GM12878 (cell line): Measurements from ENCODE around the gene SRRM2. TPM values are rescaled to one million over a fixed set of nuclear protein-coding genes. Genes with fewer than 3 reads are reported as not detected.
A peak's percentile ranks its signal among the peaks of the same experiment; 100 is the strongest.

Experiments
- ATAC-seq: fragments of 200-7000 bp; cut with Tn5 transposase; 3 replicates; pipeline ENCODE4 v1.9.1; 2020; ENCODE audit warnings: mild to moderate bottlenecking, moderate library complexity
- BruUV-seq: library from RNA; stranded (reverse); fragments of 400-500 nt; replicated peaks from 2 replicates; lab custom pipeline; 2021; lab: Mats Ljungman, UMichigan
- CTCF ChIA-PET: fragments of 300-600 bp; sonication (Branson Sonifier 250); formaldehyde crosslinking; extraction: SDS; loops from one replicate; lab custom pipeline; 2021; ENCODE audit warnings: inconsistent platforms; lab: Yijun Ruan, JAX
- POLR2A ChIA-PET: fragments of 350-600 bp; formaldehyde crosslinking; extraction: SDS; loops from one replicate; lab custom pipeline; 2021; ENCODE audit warnings: inconsistent platforms; lab: Charles Lee
- RAD21 ChIA-PET: fragments of 300-600 bp; sonication (Branson Sonifier 250); formaldehyde crosslinking; loops from one replicate; lab custom pipeline; 2023; ENCODE audit warnings: antibody characterized with exemption; ENCODE audit not compliant: unreplicated experiment; lab: Charles Lee
- SMC1A ChIA-PET: fragments of 300-600 bp; sonication (Branson Sonifier 250); formaldehyde crosslinking; loops from one replicate; lab custom pipeline; 2023; ENCODE audit not compliant: unreplicated experiment, uncharacterized antibody; lab: Charles Lee
- DNase-seq: peaks from one replicate; pipeline ENCODE4 v3.0.0-alpha.2; 2011; ENCODE audit warnings: low read depth, low spot score
- FAIRE-seq: peaks from 3 replicates; lab custom pipeline; 2011; peaks lifted over from hg19 to GRCh38; lab: Jason Lieb, UNC
- H2AFZ ChIP-seq: 2 replicates; pipeline ENCODE4 v1.6.0; 2011; ENCODE audit warnings: low read depth, low read length, control low read depth; ENCODE audit not compliant: control insufficient read depth
- H3K27ac ChIP-seq: 2 replicates; pipeline ENCODE4 v1.5.1; 2011; ENCODE audit warnings: control low read depth; ENCODE audit not compliant: control insufficient read depth, insufficient read depth
- H3K27me3 ChIP-seq, 2 experiments: replicated peaks in 1 of 2; 2 replicates each; pipeline versions ENCODE4 v1.6.0 to v1.6.1; 2011; ENCODE audit warnings: low read length in 1 of 2; ENCODE audit not compliant: control insufficient read depth in 2 of 2, insufficient read depth in 2 of 2
- H3K36me3 ChIP-seq, 2 experiments: 2 replicates each; pipeline ENCODE4 v1.5.1; 2011; ENCODE audit warnings: low read length in 1 of 2; ENCODE audit not compliant: control insufficient read depth in 2 of 2, insufficient read depth in 2 of 2
- H3K4me1 ChIP-seq: 2 replicates; pipeline ENCODE4 v1.6.1; 2011; ENCODE audit warnings: mild to moderate bottlenecking, low read length, moderate library complexity, mixed read lengths; ENCODE audit not compliant: control insufficient read depth, insufficient read depth
- H3K4me2 ChIP-seq: 2 replicates; pipeline ENCODE4 v1.6.0; 2011; ENCODE audit warnings: control low read depth; ENCODE audit not compliant: control insufficient read depth, insufficient read depth
- H3K4me3 ChIP-seq: fragments of 200-600 bp; sonication (generic); 2 replicates; pipeline ENCODE4 v1.5.1; 2016
- H3K79me2 ChIP-seq: 2 replicates; pipeline ENCODE4 v1.6.0; 2011; ENCODE audit warnings: low read length; ENCODE audit not compliant: control insufficient read depth, insufficient read depth
- H3K9ac ChIP-seq: 2 replicates; pipeline ENCODE4 v1.8.0; 2011; ENCODE audit warnings: low read length, control low read depth, mixed read lengths; ENCODE audit not compliant: control insufficient read depth, insufficient read depth
- H3K9me3 ChIP-seq: replicated peaks from 3 replicates; pipeline ENCODE4 v1.5.1; 2011; ENCODE audit warnings: mild to moderate bottlenecking, low read length; ENCODE audit not compliant: control insufficient read depth, insufficient read depth
- H4K20me1 ChIP-seq: 2 replicates; pipeline ENCODE4 v1.6.0; 2011; ENCODE audit not compliant: control insufficient read depth, insufficient read depth
- CBX5 ChIP-seq: sonication (generic); IDR thresholded peaks from 2 replicates; pipeline ENCODE4 v1.6.1; 2016; ENCODE audit warnings: low read depth, moderate library complexity, mild to moderate bottlenecking, inconsistent platforms
- HDAC2 ChIP-seq: fragments of 200-600 bp; sonication (generic); IDR thresholded peaks from 2 replicates; pipeline ENCODE4 v1.6.1; 2017
- MXI1 ChIP-seq: fragments of 150-350 bp; IDR thresholded peaks from 2 replicates; pipeline ENCODE4 v1.6.1; 2011; ENCODE audit warnings: low read depth, mild to moderate bottlenecking, inconsistent platforms, low read length, improper control_type of control experiment
- POLR2A ChIP-seq: IDR thresholded peaks from 2 replicates; pipeline ENCODE4 v1.6.1; 2011; ENCODE audit warnings: low read depth, mild to moderate bottlenecking, low read length
- POLR2AphosphoS5 ChIP-seq: IDR thresholded peaks from 2 replicates; pipeline ENCODE4 v1.6.1; 2011; ENCODE audit warnings: mild to moderate bottlenecking, low read length, inconsistent platforms
- RUNX3 ChIP-seq: IDR thresholded peaks from 2 replicates; pipeline ENCODE4 v1.6.1; 2012; ENCODE audit warnings: low read length, inconsistent platforms
- SREBF1 ChIP-seq: IDR thresholded peaks from 2 replicates; pipeline ENCODE4 v1.6.1; 2012; ENCODE audit warnings: mild to moderate bottlenecking, low read length
- SUPT20H ChIP-seq: IDR thresholded peaks from 2 replicates; pipeline ENCODE4 v1.6.1; 2011; ENCODE audit warnings: low read depth, mild to moderate bottlenecking, low read length, moderate library complexity, borderline replicate concordance; ENCODE audit not compliant: control insufficient read depth
- SUZ12 ChIP-seq: fragments of 200-600 bp; sonication (generic); IDR thresholded peaks from one replicate; pipeline ENCODE4 v1.6.1; 2018; ENCODE audit warnings: antibody characterized with exemption, mild to moderate bottlenecking; ENCODE audit not compliant: unreplicated experiment
- TCF3 ChIP-seq: IDR thresholded peaks from 2 replicates; pipeline ENCODE4 v1.6.1; 2012; ENCODE audit warnings: low read depth, mild to moderate bottlenecking, low read length, borderline replicate concordance; ENCODE audit not compliant: insufficient read depth
- USF2 ChIP-seq: IDR thresholded peaks from 2 replicates; pipeline ENCODE4 v1.6.1; 2011; ENCODE audit warnings: low read depth, low read length, improper control_type of control experiment, borderline replicate concordance
- WGBS: methylation state at CpG from one replicate; pipeline ENCODE4 v1.1.6; 2016; ENCODE audit warnings: low lambda C conversion rate; ENCODE audit not compliant: insufficient replicate concordance, insufficient coverage; ENCODE audit errors: missing lambda C conversion rate; 5-methylcytosine and 5-hydroxymethylcytosine counted together
- in situ Hi-C: fragments of 300-500 bp; cut with MboI; formaldehyde crosslinking; loops from 9 replicates; pipeline ENCODE4 v1.14.3; 2018; ENCODE audit warnings: mixed read lengths
- intact Hi-C: fragments of 100-400 bp; cut with micrococcal nuclease; formaldehyde crosslinking; loops from one replicate; pipeline ENCODE4 v1.14.2; 2022; ENCODE audit not compliant: unreplicated experiment
- polyA plus RNA-seq, 11 experiments: library from polyadenylated mRNA; depleted of rRNA in 4 of 11; unstranded in 6 of 11; stranded (reverse) in 5 of 11; fragments of >200 nt; fragmentation: Nextera tagmentation in 4 of 11; fragmentation: Illumina TruSeq in 1 of 11; extraction: Ambion mirVana in 4 of 11; extraction: Trizol in 1 of 11; gene quantifications; 1 replicate in 1 of 11; 2 replicates in 10 of 11; pipeline versions ENCODE4 v1.2.1 to v1.2.3, GENCODE V29; 2011 to 2016; ENCODE audit warnings: inconsistent platforms in 2 of 11, missing spikeins in 2 of 11, low read depth in 1 of 11
- total RNA-seq, 4 experiments: library from RNA; depleted of rRNA in 3 of 4; stranded (reverse); fragments of >200 nt in 3 of 4; fragmentation: Illumina TruSeq in 1 of 4; extraction: Trizol in 1 of 4; gene quantifications; 2 replicates each; pipeline versions ENCODE4 v1.2.1 to v1.2.3, GENCODE V29; 2013 to 2021
- TF ChIP-seq, protein P1 (sequence below): IDR thresholded peaks from 2 replicates; pipeline ENCODE4 v1.6.1; 2012; ENCODE audit warnings: low read length, inconsistent platforms
- TF ChIP-seq, protein P2 (sequence below): IDR thresholded peaks from 2 replicates; pipeline ENCODE4 v1.6.1; 2012; ENCODE audit warnings: low read depth, low read length, improper control_type of control experiment
- TF ChIP-seq, protein P3 (sequence below): fragments of 450-650 bp; IDR thresholded peaks from 2 replicates; pipeline ENCODE4 v1.6.1; 2014; ENCODE audit warnings: mild to moderate bottlenecking

Gene SRRM2
- total and polyA plus RNA-seq, 10 of the 15 experiments (the other 5 are each of a cell fraction or from before 2014, with no cell fraction given) = 30.1 to 502 (median 196) TPM

DNA sequence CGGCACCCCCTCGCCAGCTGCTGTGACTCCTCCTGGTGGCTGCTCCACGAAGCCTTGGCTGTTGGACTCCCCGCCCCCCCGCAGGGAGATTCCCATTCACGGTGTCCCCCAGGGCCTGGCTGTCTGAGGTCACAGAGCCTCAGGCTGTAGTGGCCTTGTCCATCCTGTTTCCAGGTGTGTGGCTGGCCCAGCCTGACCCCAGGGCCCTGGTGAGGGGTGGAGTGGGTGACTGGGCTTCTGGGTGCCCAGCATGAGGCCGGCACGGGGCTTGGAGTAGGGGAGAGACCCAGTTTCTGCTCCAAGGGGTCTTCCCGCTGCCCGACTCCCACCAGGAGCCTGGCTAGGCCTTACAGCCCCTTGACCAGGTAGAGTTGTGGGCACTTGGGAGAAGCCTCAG lies 42.9 kb upstream of the SRRM2 start:
- no peak overlapping the region for H2AFZ ChIP-seq
- H3K36me3 ChIP-seq = peaks cover 9 to 19% of the 10 kb centered on the region in 2 experiments
- in situ Hi-C loops (no loop called here), intact Hi-C loops (no loop called here)
- H3K9me3 ChIP-seq = no peaks in the 10 kb centered on the region
- TF ChIP-seq POLR2A (0 out of 2 replicates have a peak, but pooled peaks have one; percentile 14), CBX5 (no peak)
- H3K9ac ChIP-seq = no peak overlapping the region
- ATAC-seq (no peak), DNase-seq (no peak), FAIRE-seq (no peak)
- H3K79me2 ChIP-seq = no peaks in the 10 kb centered on the region
- no peaks in the 10 kb centered on the region for H3K4me1 ChIP-seq
- H3K4me2 ChIP-seq = no peak overlapping the region
- no peaks in the 10 kb centered on the region for H4K20me1 ChIP-seq
- no peak overlapping the region for H3K27ac ChIP-seq
- POLR2A ChIA-PET = no interaction called here
- SMC1A ChIA-PET = no interaction called here
- H3K27me3 ChIP-seq = no peaks in the 10 kb centered on the region
- CTCF ChIA-PET = no interaction called here
- H3K4me3 ChIP-seq = no peak overlapping the region
- no TSS peak for BruUV-seq
- 89% methylated on average over 10 of the region's 10 CpGs for WGBS
- RAD21 ChIA-PET = no interaction called here

GRCh38 chr16:2710021-2710710 lies 42.3 kb upstream of the SRRM2 start:
- in situ Hi-C loops = no loop called here
- ATAC-seq = no peak
- TF ChIP-seq USF2 (no peak), MXI1 (no peak), TCF3 (no peak), SUPT20H (no peak), SREBF1 (no peak), POLR2AphosphoS5 (no peak), RUNX3 (no peak), HDAC2 (no peak), SUZ12 (no peak)
- TF ChIP-seq, protein P1, sequence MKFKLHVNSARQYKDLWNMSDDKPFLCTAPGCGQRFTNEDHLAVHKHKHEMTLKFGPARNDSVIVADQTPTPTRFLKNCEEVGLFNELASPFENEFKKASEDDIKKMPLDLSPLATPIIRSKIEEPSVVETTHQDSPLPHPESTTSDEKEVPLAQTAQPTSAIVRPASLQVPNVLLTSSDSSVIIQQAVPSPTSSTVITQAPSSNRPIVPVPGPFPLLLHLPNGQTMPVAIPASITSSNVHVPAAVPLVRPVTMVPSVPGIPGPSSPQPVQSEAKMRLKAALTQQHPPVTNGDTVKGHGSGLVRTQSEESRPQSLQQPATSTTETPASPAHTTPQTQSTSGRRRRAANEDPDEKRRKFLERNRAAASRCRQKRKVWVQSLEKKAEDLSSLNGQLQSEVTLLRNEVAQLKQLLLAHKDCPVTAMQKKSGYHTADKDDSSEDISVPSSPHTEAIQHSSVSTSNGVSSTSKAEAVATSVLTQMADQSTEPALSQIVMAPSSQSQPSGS = no peak
- TF ChIP-seq, protein P2, sequence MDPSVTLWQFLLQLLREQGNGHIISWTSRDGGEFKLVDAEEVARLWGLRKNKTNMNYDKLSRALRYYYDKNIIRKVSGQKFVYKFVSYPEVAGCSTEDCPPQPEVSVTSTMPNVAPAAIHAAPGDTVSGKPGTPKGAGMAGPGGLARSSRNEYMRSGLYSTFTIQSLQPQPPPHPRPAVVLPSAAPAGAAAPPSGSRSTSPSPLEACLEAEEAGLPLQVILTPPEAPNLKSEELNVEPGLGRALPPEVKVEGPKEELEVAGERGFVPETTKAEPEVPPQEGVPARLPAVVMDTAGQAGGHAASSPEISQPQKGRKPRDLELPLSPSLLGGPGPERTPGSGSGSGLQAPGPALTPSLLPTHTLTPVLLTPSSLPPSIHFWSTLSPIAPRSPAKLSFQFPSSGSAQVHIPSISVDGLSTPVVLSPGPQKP = no peak
- TF ChIP-seq, protein P3, sequence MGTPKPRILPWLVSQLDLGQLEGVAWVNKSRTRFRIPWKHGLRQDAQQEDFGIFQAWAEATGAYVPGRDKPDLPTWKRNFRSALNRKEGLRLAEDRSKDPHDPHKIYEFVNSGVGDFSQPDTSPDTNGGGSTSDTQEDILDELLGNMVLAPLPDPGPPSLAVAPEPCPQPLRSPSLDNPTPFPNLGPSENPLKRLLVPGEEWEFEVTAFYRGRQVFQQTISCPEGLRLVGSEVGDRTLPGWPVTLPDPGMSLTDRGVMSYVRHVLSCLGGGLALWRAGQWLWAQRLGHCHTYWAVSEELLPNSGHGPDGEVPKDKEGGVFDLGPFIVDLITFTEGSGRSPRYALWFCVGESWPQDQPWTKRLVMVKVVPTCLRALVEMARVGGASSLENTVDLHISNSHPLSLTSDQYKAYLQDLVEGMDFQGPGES = no peak

More at GRCh38 chr16:2710021-2710710, 42.3 kb upstream of the SRRM2 start:
- Histone ChIP-seq H3K9me3 (no peaks in the 10 kb centered on the region), H3K27ac (no peak overlapping the region), H3K27me3 (no peaks in the 10 kb centered on the region), H3K4me2 (no peak overlapping the region), H3K4me1 (no peaks in the 10 kb centered on the region), H3K36me3 (peaks cover 6 to 19% of the 10 kb centered on the region in 2 experiments), H3K9ac (no peak overlapping the region), H4K20me1 (no peaks in the 10 kb centered on the region), H3K79me2 (no peaks in the 10 kb centered on the region), H3K4me3 (no peak overlapping the region), H2AFZ (no peak overlapping the region)
- FAIRE-seq (no peak), DNase-seq (no peak)
- intact Hi-C loops = no loop called here
- CTCF ChIA-PET = no interaction called here
- RAD21 ChIA-PET = no interaction called here
- SMC1A ChIA-PET = no interaction called here
- whole genome bisulfite sequencing = 78% methylated on average over 17 of the region's 20 CpGs
- POLR2A ChIA-PET = no interaction called here
- no TSS peak for BruUV-seq
